ENCODE results near the gene C2orf72. TPM values are rescaled to one million over a fixed set of nuclear protein-coding genes. Genes with fewer than 3 reads are reported as not detected.

C2orf72 gene
- total RNA-seq, 1 donor from 2014 or later: 0.97 TPM

DNA sequence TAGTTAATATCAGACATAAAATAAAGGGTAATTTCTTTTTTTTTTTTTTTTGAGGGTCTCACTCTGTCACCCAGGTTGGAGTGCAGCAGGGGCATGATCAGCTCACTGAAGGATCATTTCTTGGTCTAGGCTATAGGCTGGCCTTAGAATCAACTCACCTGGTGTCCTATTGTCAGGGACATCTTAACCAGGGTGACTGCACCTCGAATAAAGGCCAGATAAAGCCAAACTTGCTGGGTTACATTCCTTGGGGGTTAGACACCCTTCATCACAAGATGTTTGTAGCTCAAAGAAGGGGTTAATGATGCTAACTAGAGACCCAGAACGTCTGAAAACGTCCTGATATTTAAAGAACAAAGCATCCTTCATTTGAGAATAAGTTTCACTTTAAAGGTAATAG, 23.5 kb upstream of the C2orf72 start:
- ATAC-seq (no peak), DNase-seq (no peak)
- no peak overlapping the region for H3K27ac ChIP-seq
- TF ChIP-seq, protein P1, sequence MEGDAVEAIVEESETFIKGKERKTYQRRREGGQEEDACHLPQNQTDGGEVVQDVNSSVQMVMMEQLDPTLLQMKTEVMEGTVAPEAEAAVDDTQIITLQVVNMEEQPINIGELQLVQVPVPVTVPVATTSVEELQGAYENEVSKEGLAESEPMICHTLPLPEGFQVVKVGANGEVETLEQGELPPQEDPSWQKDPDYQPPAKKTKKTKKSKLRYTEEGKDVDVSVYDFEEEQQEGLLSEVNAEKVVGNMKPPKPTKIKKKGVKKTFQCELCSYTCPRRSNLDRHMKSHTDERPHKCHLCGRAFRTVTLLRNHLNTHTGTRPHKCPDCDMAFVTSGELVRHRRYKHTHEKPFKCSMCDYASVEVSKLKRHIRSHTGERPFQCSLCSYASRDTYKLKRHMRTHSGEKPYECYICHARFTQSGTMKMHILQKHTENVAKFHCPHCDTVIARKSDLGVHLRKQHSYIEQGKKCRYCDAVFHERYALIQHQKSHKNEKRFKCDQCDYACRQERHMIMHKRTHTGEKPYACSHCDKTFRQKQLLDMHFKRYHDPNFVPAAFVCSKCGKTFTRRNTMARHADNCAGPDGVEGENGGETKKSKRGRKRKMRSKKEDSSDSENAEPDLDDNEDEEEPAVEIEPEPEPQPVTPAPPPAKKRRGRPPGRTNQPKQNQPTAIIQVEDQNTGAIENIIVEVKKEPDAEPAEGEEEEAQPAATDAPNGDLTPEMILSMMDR (IDR thresholded peaks at IDR 0.05): no peak
- H3K9me3 ChIP-seq: no peaks in the 10 kb centered on the region
- intact Hi-C loops (cut with DNase I): no loop called here
- H3K4me3 ChIP-seq: no peak overlapping the region
- peaks cover 5% of the 10 kb centered on the region for H3K27me3 ChIP-seq (ENCODE audit: low read depth)
- no peaks in the 10 kb centered on the region for H3K36me3 ChIP-seq
- no peaks in the 10 kb centered on the region for H3K4me1 ChIP-seq

DNA sequence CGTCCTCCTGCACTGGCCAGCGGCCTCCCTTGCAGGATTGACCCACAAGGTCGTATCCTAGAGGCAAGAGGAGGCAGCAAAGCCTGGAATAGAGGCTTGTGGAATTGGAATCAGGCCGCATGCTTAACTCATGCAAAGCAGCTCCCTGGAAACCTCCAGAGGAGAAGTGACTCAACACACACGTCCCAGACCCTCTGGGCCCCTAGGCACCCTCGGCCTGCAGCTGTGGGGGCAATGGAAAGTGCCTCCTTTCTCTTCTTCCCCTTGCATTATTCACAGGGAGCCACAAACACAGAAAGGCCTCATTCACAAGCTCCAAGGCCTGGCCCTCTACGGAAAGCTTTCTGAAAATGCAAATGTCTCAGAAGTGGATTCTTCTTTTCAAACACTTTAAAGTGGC, 21.8 kb upstream of the C2orf72 start:
- Histone ChIP-seq H3K27ac (no peak overlapping the region), H3K27me3 (ENCODE audit: low read depth) (peaks cover 5% of the 10 kb centered on the region), H3K4me3 (no peak overlapping the region), H3K4me1 (no peaks in the 10 kb centered on the region), H3K36me3 (no peaks in the 10 kb centered on the region), H3K9me3 (no peaks in the 10 kb centered on the region)
- ATAC-seq: no peak
- no peak for DNase-seq
- intact Hi-C loops (cut with DNase I): no loop called here
- TF ChIP-seq, protein P1 (IDR thresholded peaks at IDR 0.05): no peak

DNA sequence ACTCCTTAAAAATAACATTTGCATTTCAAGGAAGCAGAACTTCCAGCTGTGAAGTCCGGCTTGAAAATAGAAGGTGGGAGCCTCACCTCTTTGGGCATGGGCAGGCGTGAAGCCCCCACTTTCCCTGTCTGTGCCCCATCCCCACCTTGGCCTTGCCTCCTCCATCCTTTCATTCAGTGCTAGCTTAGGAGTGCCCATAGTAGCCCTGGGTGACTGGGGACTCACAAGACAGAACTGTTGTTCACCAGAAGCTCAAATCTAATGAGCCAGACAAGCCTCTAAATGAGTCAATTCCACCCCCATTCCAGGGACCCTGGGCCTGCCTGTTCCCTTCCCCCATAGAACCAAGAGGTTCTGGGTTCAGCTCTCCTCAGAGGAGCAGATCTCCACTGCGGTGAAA, 21.4 kb upstream of the C2orf72 start:
- no peaks in the 10 kb centered on the region for H3K4me1 ChIP-seq
- H3K27me3 ChIP-seq (ENCODE audit: low read depth): peaks cover 5% of the 10 kb centered on the region
- no peak overlapping the region for H3K4me3 ChIP-seq
- DNase-seq (no peak), ATAC-seq (no peak)
- H3K27ac ChIP-seq: no peak overlapping the region
- H3K9me3 ChIP-seq: no peaks in the 10 kb centered on the region
- TF ChIP-seq, protein P1 (IDR thresholded peaks at IDR 0.05): no peak
- intact Hi-C loops (cut with DNase I): no loop called here
- no peaks in the 10 kb centered on the region for H3K36me3 ChIP-seq

DNA sequence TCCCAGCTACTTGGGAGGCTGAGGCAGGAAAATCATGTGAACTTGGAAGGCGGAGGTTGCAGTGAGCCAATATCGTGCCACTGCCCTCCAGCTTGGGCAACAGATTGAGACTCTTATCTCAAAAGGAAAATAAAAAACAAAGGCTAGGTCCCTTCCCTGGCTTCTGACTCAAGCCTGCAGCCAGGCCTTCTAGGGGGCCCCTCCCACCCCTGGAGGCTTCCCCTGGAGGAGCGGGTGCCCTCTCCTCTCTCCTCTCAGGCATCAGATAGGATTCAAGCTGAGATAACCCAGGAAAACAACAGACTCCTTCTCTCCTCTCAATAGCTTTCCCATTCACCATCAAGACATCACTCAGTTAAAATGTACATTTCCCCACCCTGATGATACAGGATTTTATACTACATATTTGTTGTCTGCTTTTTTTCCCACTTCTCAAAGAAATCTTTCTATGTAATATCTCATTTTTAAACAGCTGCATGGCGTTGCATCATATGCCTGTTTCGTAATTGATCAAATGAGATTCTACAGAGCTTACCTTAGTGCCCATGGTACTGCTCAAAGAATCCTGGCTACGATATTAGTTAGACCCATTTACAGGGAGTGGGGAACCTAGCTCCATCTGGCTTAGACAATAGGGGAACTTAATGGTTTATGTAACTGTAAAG, 20.6 kb upstream of the C2orf72 start:
- ATAC-seq (no peak), DNase-seq (no peak)
- no peaks in the 10 kb centered on the region for H3K36me3 ChIP-seq
- TF ChIP-seq, protein P1 (IDR thresholded peaks at IDR 0.05): no peak
- no peak overlapping the region for H3K4me3 ChIP-seq
- H3K4me1 ChIP-seq: no peaks in the 10 kb centered on the region
- intact Hi-C loops (cut with DNase I): no loop called here
- H3K9me3 ChIP-seq: no peaks in the 10 kb centered on the region
- peaks cover 5% of the 10 kb centered on the region for H3K27me3 ChIP-seq (ENCODE audit: low read depth)
- H3K27ac ChIP-seq: no peak overlapping the region

DNA sequence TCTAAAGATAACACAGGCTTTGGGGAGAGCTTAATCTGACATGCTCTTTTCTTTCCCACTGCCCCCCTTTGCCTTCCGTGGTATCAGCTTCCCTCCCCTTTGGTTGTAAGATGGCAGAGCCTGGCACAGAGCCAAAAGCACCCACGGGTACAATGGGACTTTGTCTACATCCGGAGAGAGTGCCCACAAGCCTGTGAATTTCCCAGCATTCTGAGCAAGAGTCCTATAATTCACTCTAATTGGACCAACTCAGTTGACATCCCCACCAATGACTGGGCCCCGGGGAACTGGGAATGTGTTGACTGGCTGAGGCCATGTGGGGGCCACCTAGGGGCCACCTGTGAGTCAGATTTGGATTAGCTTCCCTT, 20.1 kb upstream of the C2orf72 start:
- ATAC-seq: no peak
- intact Hi-C loops (cut with DNase I): no loop called here

More for the DNA sequence above, 20.1 kb upstream of the C2orf72 start:
- Histone ChIP-seq H3K36me3 (no peaks in the 10 kb centered on the region), H3K4me1 (no peaks in the 10 kb centered on the region), H3K27ac (no peak overlapping the region), H3K9me3 (no peaks in the 10 kb centered on the region), H3K27me3 (ENCODE audit: low read depth) (peaks cover 5% of the 10 kb centered on the region), H3K4me3 (no peak overlapping the region)
- TF ChIP-seq, protein P1 (IDR thresholded peaks at IDR 0.05): no peak
- no peak for DNase-seq

Measured in lower lobe of right lung (tissue), 2 donors.